Measurements from ENCODE around the gene MRPS18A.

- TF ChIP-seq YY1 (IDR thresholded peaks at IDR 0.05; ENCODE audit: insufficient read depth, insufficient read length) (no peak), ZNF274 (IDR thresholded peaks at IDR 0.05; ENCODE audit: low read depth, low read length) (no peak), SUZ12 (IDR thresholded peaks at IDR 0.05; ENCODE audit: extremely low read depth, insufficient read depth, insufficient read length) (no peak)
Measured at GRCh38 chr6:43729537-43729936, 41.9 kb upstream of the MRPS18A start.
